ENCODE measurements around the gene LRRC74A. TPM values are rescaled to one million over a fixed set of nuclear protein-coding genes. Genes with fewer than 3 reads are reported as not detected.

LRRC74A gene
- total RNA-seq, 2 donors from 2014 or later = not detected

DNA sequence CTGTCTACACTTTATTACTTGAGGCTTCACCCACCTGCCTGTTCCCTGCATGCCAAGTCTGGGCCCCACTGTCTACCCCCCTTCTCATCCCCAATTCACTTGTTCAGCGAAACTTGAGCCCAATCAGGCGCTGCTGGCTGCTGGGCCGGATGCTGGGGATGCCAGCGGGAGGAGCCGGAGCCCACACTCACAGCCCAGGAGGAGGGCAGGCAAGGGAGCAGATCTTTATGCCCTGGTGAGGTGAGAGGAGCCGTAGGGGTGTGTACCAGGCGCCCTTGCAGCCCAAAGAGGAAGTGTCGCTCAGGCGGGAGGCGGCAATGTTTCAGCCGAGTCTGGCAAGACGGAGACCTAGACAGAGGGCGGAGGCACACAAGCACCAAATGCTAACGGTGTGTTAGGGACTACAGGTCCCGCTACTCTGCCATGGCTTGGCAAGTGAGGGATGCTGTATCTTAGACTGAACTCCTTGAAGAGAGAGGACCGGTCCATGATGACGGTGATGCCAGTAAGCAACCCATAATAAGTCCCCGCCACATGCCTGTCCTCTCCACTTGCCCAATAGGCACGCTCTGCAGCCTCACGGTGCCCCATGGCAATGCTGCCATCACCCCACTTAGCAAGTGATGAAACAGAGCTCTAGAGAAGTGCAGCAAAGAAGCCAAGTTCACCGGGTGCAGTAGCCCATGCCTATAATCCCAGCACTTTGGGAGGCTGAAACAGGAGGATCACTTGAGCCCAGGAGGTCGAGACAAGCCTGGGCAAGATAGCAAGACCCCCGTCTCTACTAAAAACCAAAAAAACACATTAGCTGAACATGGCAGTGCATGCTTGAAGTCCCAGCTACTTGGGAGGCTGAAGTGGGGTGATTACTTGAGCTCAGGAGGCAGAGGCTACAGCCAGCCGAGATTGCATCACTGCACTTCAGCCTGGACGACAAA, 41.6 kb downstream of the LRRC74A start:
- DNase-seq = peak in 1 of 3 donors; percentile 33
- Mint-ChIP-seq H3K27me3 (no peaks in the 10 kb centered on the region), H3K4me3 (peak overlapping the region; percentile 86), H3K36me3 (ENCODE audit: low read depth) (no peaks in the 10 kb centered on the region), H3K27ac (peak overlapping the region; percentile 76), H3K4me1 (peaks cover 28% of the 10 kb centered on the region)
- H3K9me3 ChIP-seq (ENCODE audit: control insufficient read depth, low read length, poor library complexity, severe bottlenecking) = no peaks in the 10 kb centered on the region
- ATAC-seq = peak; percentile 84

DNA sequence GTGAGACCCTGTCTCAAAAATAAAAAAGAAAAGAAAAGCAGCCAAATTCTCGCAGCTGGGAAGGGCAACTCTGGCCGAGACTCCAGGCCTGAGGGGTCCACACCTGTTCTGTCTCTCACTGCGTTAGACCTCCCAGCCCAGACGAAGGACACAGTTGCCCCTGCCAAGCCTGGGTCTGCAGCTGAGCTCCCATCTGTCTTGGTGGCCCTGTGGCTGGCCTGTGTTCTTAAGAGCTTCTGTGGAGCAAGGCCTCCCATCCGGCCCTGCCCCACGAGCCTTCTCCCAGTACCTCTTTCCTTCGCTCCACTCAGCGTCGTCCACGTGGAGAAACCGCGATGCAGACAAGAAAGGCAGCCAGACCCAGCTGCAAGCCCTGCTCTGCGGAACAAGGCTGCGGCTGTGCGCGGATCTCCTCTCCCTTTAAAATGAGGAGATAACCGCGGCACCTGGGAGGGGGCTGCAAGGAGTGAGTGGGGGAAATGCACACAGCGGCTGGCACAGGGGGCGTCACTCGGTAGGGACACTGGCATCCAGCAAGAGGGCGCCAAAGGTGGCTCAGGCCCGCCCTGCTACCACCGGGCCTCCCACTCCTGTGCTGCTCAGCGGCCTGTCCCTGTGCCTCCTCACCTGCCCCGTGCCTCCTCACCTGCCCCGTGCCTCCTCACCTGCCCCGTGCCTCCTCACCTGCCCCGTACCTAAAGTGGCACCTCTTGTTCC, 42.4 kb downstream of the LRRC74A start:
- H3K27ac Mint-ChIP-seq = peak overlapping the region; percentile 76
- H3K27me3 Mint-ChIP-seq = no peaks in the 10 kb centered on the region
- ATAC-seq = no peak
- DNase-seq = no peak
- H3K36me3 Mint-ChIP-seq (ENCODE audit: low read depth) = no peaks in the 10 kb centered on the region
- no peak overlapping the region for H3K4me3 Mint-ChIP-seq
- H3K4me1 Mint-ChIP-seq = peaks cover 22% of the 10 kb centered on the region
- no peaks in the 10 kb centered on the region for H3K9me3 ChIP-seq (ENCODE audit: control insufficient read depth, low read length, poor library complexity, severe bottlenecking)

DNA sequence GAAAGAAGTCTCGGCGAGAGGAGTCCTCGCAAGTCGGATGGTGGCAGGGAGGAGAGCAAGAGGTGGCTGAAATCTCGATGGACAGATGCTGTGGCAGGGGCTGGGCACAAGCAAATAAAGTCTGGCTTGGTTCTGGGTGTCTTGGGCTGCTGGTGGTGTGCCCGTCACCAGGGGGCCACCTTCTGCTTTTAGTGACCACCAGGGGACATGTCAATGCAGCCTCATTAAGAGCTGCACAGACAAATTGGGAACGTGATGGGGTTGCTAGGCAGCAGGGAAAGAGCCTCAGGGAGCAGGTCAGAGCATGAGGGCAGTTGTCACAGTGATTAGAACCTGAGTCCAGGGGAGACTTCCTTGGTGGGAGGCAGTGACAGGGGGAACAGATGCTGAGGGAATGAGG, 44.0 kb downstream of the LRRC74A start:
- Mint-ChIP-seq H3K27ac (no peak overlapping the region), H3K4me3 (peak overlapping the region; percentile 21), H3K36me3 (ENCODE audit: low read depth) (no peaks in the 10 kb centered on the region), H3K27me3 (no peaks in the 10 kb centered on the region), H3K4me1 (peaks cover 13% of the 10 kb centered on the region)
- ATAC-seq = no peak
- H3K9me3 ChIP-seq (ENCODE audit: control insufficient read depth, low read length, poor library complexity, severe bottlenecking) = no peaks in the 10 kb centered on the region
- DNase-seq = no peak

DNA sequence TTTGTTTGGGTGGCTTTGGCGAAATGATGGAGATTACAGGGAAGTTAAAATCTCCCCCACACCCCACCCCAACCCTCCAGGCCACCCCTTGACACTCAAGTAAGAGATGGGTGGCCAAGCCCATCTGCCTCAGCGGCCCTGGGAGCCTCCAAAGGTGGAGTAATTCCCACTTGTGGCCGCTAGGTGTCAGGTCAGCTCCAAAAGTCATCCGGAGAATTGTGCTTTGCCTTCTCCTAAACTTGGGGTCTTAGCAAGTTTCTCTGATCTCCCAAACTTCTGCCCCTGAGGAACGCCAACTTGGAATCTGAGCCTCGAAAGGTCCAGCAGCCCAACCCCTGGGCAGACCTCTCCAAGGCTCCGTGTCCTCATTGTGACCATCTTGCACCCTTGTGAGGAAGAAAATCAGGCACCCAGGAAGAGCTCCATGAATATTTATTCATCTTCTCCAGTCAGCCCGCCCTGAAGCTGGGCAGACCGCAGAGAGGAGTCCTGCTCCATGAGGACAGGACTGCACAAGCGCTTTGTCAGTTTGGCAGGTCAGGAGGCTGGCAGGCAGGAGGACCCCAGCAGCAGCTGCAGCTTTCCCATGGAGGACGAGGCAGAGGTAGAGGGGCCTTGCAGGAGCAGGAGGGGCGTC, 46.7 kb downstream of the LRRC74A start:
- no peaks in the 10 kb centered on the region for H3K9me3 ChIP-seq (ENCODE audit: control insufficient read depth, low read length, poor library complexity, severe bottlenecking)
- no peaks in the 10 kb centered on the region for H3K27me3 Mint-ChIP-seq

DNA sequence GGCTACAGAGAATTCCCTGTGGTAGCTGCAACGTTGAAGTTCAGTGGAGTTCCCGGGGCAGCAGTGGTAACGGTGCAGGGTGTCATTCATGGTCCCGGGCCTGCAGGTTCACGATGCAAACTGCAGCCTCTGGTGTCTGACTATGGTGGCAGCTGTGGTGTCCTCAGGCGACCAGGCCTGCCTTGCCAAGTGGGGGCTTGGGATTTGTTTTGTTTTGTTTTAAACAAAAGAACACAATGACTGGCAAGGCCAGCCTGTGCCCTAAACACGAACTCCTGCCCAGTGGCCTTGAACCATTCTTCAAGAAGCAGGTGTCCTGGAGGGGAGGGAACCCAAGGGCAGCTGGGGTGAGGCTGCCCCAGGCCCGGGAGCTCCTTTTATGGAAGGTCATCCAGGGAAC, 48.5 kb downstream of the LRRC74A start:
- Mint-ChIP-seq H3K27ac (no peak overlapping the region), H3K27me3 (no peaks in the 10 kb centered on the region), H3K36me3 (ENCODE audit: low read depth) (peaks cover 3% of the 10 kb centered on the region), H3K4me1 (no peaks in the 10 kb centered on the region), H3K4me3 (no peak overlapping the region)
- H3K9me3 ChIP-seq (ENCODE audit: control insufficient read depth, low read length, poor library complexity, severe bottlenecking) = no peaks in the 10 kb centered on the region
- DNase-seq (no peak), ATAC-seq (no peak)

More for the DNA sequence above, 46.7 kb downstream of the LRRC74A start:
- peaks cover 4% of the 10 kb centered on the region for H3K4me1 Mint-ChIP-seq
- H3K36me3 Mint-ChIP-seq (ENCODE audit: low read depth) = peaks cover 3% of the 10 kb centered on the region
- H3K4me3 Mint-ChIP-seq = peak overlapping the region; percentile 39
- ATAC-seq = peak; percentile 77
- H3K27ac Mint-ChIP-seq = peak overlapping the region; percentile 70
- peak; percentile 36 to 62 (median 53) for DNase-seq

DNA sequence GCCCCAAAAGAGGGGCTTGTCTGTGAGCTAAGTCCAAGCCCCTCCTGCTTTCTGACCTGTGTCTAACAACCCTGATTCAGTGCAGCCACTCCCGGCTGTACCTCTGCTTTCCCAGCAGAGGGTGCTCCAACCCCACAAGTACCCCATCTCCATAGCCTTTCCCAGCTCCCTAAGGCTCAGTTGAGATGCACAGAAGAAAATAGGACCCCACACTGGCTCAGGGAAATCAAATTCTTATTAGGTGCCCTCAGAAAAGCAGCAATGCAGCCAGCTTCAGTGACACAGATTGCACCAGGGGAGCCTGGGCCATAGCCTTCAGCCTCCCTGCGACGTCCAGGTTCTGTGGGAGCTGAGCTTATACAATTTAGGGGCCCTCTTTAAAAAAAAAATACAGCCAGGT, 49.9 kb downstream of the LRRC74A start:
- Mint-ChIP-seq H3K27me3 (no peaks in the 10 kb centered on the region), H3K4me1 (no peaks in the 10 kb centered on the region), H3K36me3 (ENCODE audit: low read depth) (peaks cover 3% of the 10 kb centered on the region), H3K4me3 (no peak overlapping the region), H3K27ac (no peak overlapping the region)
- H3K9me3 ChIP-seq (ENCODE audit: control insufficient read depth, low read length, poor library complexity, severe bottlenecking) = no peaks in the 10 kb centered on the region
- DNase-seq (peak in 2 of 3 donors; percentile 25 to 31), ATAC-seq (peak; percentile 69)

DNA sequence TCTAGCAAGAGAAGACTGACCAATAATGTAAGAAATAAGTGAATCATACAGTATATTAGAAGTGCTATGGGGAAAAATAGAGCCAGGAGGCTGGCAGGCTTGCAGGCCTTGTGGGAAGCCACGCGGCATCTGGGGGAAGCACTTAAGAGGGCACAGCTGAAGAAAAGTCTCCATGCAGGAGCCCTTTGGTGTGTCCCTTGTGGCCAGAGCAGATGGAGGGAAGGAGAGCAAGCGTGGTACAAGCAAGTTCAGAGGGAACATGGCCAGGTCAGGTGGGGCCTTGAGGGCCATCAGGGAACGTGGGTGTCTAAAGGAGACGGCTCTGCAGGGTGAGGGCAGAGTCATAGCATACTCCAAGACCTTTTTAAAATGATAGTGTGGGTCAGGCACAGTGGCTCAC, 51.7 kb downstream of the LRRC74A start:
- no peak for DNase-seq
- Mint-ChIP-seq H3K27ac (no peak overlapping the region), H3K27me3 (no peaks in the 10 kb centered on the region), H3K4me1 (no peaks in the 10 kb centered on the region), H3K36me3 (ENCODE audit: low read depth) (peaks cover 3% of the 10 kb centered on the region), H3K4me3 (no peak overlapping the region)
- H3K9me3 ChIP-seq (ENCODE audit: control insufficient read depth, low read length, poor library complexity, severe bottlenecking) = no peaks in the 10 kb centered on the region
- ATAC-seq = no peak

DNA sequence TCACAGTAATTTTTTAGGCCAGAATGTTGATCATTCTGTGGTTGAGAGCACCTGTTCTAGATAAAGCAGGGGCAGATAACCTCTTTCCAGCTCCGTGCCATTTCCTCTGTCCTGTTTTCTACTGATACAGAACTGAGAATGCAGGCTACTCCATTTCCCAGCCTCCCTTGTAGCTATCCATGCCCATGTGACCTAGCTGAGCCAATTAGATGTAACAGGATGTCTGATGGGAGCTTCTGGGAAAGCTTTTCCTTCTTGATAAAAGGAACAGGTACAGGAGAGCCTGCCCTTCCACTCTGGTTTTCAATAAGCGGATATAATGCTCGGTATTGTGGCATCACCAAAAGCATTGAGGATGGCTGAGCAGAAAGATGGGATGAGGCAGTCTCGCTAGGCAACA, 54.2 kb downstream of the LRRC74A start:
- Mint-ChIP-seq H3K36me3 (ENCODE audit: low read depth) (peaks cover 3% of the 10 kb centered on the region), H3K4me3 (no peak overlapping the region), H3K27me3 (peaks cover 4% of the 10 kb centered on the region), H3K4me1 (peaks cover 3% of the 10 kb centered on the region), H3K27ac (no peak overlapping the region)
- no peaks in the 10 kb centered on the region for H3K9me3 ChIP-seq (ENCODE audit: control insufficient read depth, low read length, poor library complexity, severe bottlenecking)
- DNase-seq (no peak), ATAC-seq (no peak)

DNA sequence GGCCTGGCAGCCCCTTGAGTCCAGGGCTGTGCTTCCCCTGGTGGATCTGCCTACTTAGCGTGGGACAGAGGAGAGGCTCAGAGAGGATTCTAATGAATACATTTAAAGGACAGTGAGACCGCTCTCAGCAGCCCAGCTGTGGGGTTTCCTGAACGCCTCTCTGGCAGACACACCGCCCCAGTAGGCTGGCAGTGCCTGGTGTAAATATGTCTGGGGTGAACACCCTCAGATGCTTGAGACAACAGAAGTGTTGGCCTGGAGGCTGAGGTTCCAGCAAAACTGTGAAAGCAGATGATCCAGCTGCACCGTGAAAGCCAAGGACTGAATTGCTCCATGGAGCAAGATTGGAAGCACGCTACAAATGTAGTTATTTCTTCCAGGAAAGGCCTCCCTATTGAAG, 55.1 kb downstream of the LRRC74A start:
- H3K9me3 ChIP-seq (ENCODE audit: control insufficient read depth, low read length, poor library complexity, severe bottlenecking) = no peaks in the 10 kb centered on the region
- Mint-ChIP-seq H3K27ac (no peak overlapping the region), H3K4me3 (no peak overlapping the region), H3K36me3 (ENCODE audit: low read depth) (peaks cover 3% of the 10 kb centered on the region), H3K4me1 (peaks cover 3% of the 10 kb centered on the region), H3K27me3 (peaks cover 9% of the 10 kb centered on the region)
- DNase-seq = no peak
- no peak for ATAC-seq

DNA sequence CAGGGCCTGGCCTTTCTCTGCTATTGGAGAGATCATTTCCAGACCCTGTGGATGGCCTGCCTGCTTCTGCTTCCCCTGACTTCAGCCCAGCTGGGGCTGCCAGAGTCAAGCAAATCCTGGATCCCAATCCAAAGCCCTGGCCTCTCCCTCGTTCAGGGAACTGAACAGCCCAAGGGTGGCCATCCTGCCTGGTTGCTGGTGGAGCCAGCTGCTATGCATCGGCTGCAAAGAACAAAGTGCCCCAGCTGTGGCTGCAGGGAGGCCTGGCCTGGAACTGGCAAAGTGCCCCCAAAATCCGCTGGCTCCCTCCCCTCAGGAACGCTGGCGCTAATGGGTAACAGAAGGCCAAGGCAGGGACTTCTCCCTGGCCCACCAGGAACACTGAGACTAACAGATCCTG, 56.4 kb downstream of the LRRC74A start:
- Mint-ChIP-seq H3K4me1 (peaks cover 3% of the 10 kb centered on the region), H3K27ac (no peak overlapping the region), H3K27me3 (peaks cover 18% of the 10 kb centered on the region), H3K36me3 (ENCODE audit: low read depth) (peaks cover 3% of the 10 kb centered on the region), H3K4me3 (no peak overlapping the region)
- no peak for ATAC-seq
- DNase-seq = no peak
- no peaks in the 10 kb centered on the region for H3K9me3 ChIP-seq (ENCODE audit: control insufficient read depth, low read length, poor library complexity, severe bottlenecking)

DNA sequence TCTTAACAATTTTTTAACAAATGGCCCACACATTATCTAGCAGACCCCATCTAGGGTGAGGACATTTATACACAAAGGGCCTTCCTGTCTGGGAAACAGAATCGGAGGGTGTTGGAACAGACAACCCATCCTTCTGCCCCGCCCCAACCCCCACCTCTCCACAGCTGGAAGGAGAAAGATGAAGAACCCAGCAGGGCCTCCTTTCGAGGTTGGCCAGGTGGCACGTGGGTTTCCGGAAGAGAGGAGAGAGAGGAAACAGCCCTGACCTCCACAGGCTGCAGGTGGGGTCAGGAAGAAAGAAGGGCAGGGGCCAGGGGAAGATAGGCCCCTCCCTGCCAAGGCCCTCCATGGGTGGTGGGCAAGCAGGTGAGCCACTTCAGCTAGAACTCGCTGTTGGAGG, 57.2 kb downstream of the LRRC74A start:
- no peaks in the 10 kb centered on the region for H3K9me3 ChIP-seq (ENCODE audit: control insufficient read depth, low read length, poor library complexity, severe bottlenecking)
- H3K36me3 Mint-ChIP-seq (ENCODE audit: low read depth) = no peaks in the 10 kb centered on the region
- peaks cover 3% of the 10 kb centered on the region for H3K4me1 Mint-ChIP-seq
- no peak overlapping the region for H3K27ac Mint-ChIP-seq
- ATAC-seq = no peak
- peaks cover 18% of the 10 kb centered on the region for H3K27me3 Mint-ChIP-seq
- H3K4me3 Mint-ChIP-seq = no peak overlapping the region
- DNase-seq = no peak

DNA sequence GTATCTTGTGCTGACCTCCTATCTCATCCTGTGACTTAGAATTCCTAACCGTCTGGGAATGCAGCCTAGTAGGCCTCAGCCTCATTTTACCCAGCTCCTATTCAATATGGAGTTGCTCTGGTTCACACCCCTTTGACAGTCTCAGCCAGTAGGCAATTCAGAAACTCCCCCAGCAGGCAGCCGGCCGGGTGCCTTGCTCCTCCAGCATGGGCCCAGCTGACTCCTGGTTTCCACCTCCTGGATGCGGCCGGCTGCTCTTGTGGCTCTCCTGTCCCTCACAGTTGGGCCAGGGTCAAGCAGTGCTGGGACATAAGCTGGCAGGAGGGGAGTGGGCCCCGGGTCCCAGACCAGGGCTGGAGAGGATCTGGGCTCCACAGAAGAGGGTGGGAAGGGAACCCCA, 58.2 kb downstream of the LRRC74A start:
- H3K4me3 Mint-ChIP-seq = no peak overlapping the region
- no peaks in the 10 kb centered on the region for H3K9me3 ChIP-seq (ENCODE audit: control insufficient read depth, low read length, poor library complexity, severe bottlenecking)
- no peak for DNase-seq
- peaks cover 18% of the 10 kb centered on the region for H3K27me3 Mint-ChIP-seq
- ATAC-seq = no peak
- no peaks in the 10 kb centered on the region for H3K36me3 Mint-ChIP-seq (ENCODE audit: low read depth)
- peaks cover 3% of the 10 kb centered on the region for H3K4me1 Mint-ChIP-seq
- H3K27ac Mint-ChIP-seq = no peak overlapping the region

DNA sequence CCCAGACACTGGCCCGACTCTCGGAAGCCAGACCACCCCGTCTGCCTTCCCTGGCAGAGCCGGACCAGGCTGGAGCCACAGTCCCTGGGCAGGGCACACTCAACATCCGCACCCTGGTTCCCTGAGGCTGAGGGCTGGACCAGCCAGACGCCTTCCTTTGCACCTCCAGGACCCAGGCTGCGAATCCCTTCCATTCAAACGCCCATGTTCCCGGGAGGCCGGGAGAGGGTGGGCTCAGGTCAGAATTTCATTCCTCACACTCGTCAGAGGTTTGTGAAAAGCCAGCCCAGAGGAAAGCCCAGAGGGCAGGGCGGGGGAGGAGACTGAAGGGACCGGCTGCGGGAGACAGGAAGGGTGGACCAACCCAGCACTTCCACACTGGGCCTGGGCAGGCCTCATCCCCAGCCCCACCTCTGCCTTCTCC, 58.7 kb downstream of the LRRC74A start:
- no peaks in the 10 kb centered on the region for H3K36me3 Mint-ChIP-seq (ENCODE audit: low read depth)
- H3K4me3 Mint-ChIP-seq = no peak overlapping the region
- no peak for DNase-seq
- no peaks in the 10 kb centered on the region for H3K9me3 ChIP-seq (ENCODE audit: control insufficient read depth, low read length, poor library complexity, severe bottlenecking)
- no peak for ATAC-seq
- H3K27ac Mint-ChIP-seq = no peak overlapping the region
- peaks cover 18% of the 10 kb centered on the region for H3K27me3 Mint-ChIP-seq
- peaks cover 3% of the 10 kb centered on the region for H3K4me1 Mint-ChIP-seq
